HG03139 (cell line): ENCODE data around the gene FUT3.

Source experiments
- ATAC-seq: cut with Tn5 transposase; IDR thresholded peaks from one replicate; pipeline ENCODE4 v1.9.1; 2021; ENCODE audit not compliant: unreplicated experiment

The FUT3 gene

GRCh38 chr19:5804516-5805461, 46.5 kb downstream of the FUT3 start, which contains the start of gene NRTN:
TSS of gene NRTN (plus strand) at chr19:5805067. CDS start at chr19:5824166, 19,099 bp downstream.
- no peak for ATAC-seq

- ATAC-seq: peak; percentile 76
Observed at GRCh38 chr19:5803752-5804515, 47.3 kb downstream of the FUT3 start.

GRCh38 chr19:5803441-5803751, 47.9 kb downstream of the FUT3 start:
- ATAC-seq: no peak

GRCh38 chr19:5801796-5802619, 49.2 kb downstream of the FUT3 start:
- ATAC-seq: no peak

- no peak for ATAC-seq
Observed at GRCh38 chr19:5800361-5801270, 50.6 kb downstream of the FUT3 start.

GRCh38 chr19:5799247-5800241, 51.7 kb downstream of the FUT3 start:
- ATAC-seq: no peak

GRCh38 chr19:5798244-5798643, 53.0 kb downstream of the FUT3 start:
- no peak for ATAC-seq

GRCh38 chr19:5795382-5795919, 55.8 kb downstream of the FUT3 start:
- ATAC-seq: no peak

- ATAC-seq: no peak
Observed at GRCh38 chr19:5793188-5793587, 58.1 kb downstream of the FUT3 start.
